ENCODE data around the gene HELZ. TPM values are rescaled to one million over a fixed set of nuclear protein-coding genes. Genes with fewer than 3 reads are reported as not detected.

HELZ gene
- total and polyA plus RNA-seq, 2 donors (not counting 1 experiment from before 2014, with no cell fraction given) = 10.4 to 97.8 TPM

DNA sequence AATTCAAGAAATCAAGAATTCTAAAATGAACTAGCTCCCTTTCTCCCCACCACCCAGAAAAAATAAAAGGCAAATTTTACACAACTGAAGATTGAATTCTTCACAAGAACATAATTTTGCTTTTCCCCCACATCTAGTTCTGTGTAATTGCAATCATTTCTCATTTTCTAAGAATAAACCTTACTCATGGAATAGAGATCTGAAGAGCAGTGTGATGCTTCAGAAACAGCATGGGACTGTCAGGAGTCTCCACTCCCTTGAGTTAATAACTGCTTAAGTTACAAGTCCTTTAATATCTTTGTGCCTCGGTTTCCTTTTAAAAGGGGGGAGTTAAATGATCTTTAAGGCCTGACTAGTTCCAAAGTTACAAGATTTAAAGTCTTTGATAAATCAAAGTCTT is 147.0 kb downstream of the HELZ start:
- H2AFZ ChIP-seq (ENCODE audit: insufficient read depth, low read depth, low read length, poor library complexity, severe bottlenecking) = no peak overlapping the region
- WGBS (ENCODE audit: insufficient coverage) = no CpG with 5 or more reads among the region's 1 CpG
- H3K9me3 ChIP-seq (ENCODE audit: control extremely low read depth in 1 of 3, control insufficient read depth in 2 of 3, insufficient read depth in 1 of 3, low read length in 2 of 3) = no peaks in the 10 kb centered on the region
- peaks cover 2 to 16% of the 10 kb centered on the region in 2 experiments for H3K36me3 ChIP-seq (replicated peaks in 1 of 2; ENCODE audit: control extremely low read depth in 1 of 2, control insufficient read depth in 1 of 2, extremely low read depth in 1 of 2, insufficient read depth in 2 of 2, low read length in 1 of 2)
- H3K27me3 ChIP-seq (replicated peaks in 1 of 4; ENCODE audit: control extremely low read depth in 1 of 4, control insufficient read depth in 3 of 4, insufficient read depth in 4 of 4, low read length in 3 of 4) = no peaks in the 10 kb centered on the region
- no peak overlapping the region for H3K4me3 Mint-ChIP-seq
- no peak overlapping the region for H3K9ac ChIP-seq (ENCODE audit: low read length)
- H3K4me3 ChIP-seq (ENCODE audit: control extremely low read depth in 1 of 5, extremely low read depth in 1 of 5, insufficient read depth in 1 of 5, low read depth in 2 of 5, low read length in 4 of 5) = no peak overlapping the region
- H3K4me1 ChIP-seq (ENCODE audit: control insufficient read depth in 2 of 2, insufficient read depth in 2 of 2, low read length in 2 of 2) = no peaks in the 10 kb centered on the region
- peaks cover 5% of the 10 kb centered on the region for H3K4me1 Mint-ChIP-seq
- ChIA-PET CTCF (no interaction called here), POLR2A (no interaction called here)
- TF ChIP-seq, protein P1, sequence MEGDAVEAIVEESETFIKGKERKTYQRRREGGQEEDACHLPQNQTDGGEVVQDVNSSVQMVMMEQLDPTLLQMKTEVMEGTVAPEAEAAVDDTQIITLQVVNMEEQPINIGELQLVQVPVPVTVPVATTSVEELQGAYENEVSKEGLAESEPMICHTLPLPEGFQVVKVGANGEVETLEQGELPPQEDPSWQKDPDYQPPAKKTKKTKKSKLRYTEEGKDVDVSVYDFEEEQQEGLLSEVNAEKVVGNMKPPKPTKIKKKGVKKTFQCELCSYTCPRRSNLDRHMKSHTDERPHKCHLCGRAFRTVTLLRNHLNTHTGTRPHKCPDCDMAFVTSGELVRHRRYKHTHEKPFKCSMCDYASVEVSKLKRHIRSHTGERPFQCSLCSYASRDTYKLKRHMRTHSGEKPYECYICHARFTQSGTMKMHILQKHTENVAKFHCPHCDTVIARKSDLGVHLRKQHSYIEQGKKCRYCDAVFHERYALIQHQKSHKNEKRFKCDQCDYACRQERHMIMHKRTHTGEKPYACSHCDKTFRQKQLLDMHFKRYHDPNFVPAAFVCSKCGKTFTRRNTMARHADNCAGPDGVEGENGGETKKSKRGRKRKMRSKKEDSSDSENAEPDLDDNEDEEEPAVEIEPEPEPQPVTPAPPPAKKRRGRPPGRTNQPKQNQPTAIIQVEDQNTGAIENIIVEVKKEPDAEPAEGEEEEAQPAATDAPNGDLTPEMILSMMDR (IDR thresholded peaks at IDR 0.05) = no peak
- TF ChIP-seq EZH2 (IDR thresholded peaks at IDR 0.05; ENCODE audit: borderline replicate concordance, insufficient read depth, low read depth, low read length, poor library complexity, severe bottlenecking) = no peak
- no peak overlapping the region for H3K27ac Mint-ChIP-seq
- DNase-seq = no peak
- peaks cover 9% of the 10 kb centered on the region for H4K20me1 ChIP-seq (ENCODE audit: control insufficient read depth, insufficient read depth, low read length, poor library complexity, severe bottlenecking)
- H3K4me2 ChIP-seq (replicated peaks; ENCODE audit: low read depth, low read length, poor library complexity, severe bottlenecking) = no peak overlapping the region
- H3K27me3 Mint-ChIP-seq = no peaks in the 10 kb centered on the region
- peaks cover 13% of the 10 kb centered on the region for H3K79me2 ChIP-seq (ENCODE audit: control insufficient read depth, insufficient read depth, low read length)
- no peak overlapping the region for H3K27ac ChIP-seq (ENCODE audit: low read length in 2 of 2)
- no peaks in the 10 kb centered on the region for H3K9me3 Mint-ChIP-seq (ENCODE audit: insufficient read depth)
- ATAC-seq (ENCODE audit: low read depth) = no peak
- intact Hi-C loops (cut with micrococcal nuclease) = no loop called here

DNA sequence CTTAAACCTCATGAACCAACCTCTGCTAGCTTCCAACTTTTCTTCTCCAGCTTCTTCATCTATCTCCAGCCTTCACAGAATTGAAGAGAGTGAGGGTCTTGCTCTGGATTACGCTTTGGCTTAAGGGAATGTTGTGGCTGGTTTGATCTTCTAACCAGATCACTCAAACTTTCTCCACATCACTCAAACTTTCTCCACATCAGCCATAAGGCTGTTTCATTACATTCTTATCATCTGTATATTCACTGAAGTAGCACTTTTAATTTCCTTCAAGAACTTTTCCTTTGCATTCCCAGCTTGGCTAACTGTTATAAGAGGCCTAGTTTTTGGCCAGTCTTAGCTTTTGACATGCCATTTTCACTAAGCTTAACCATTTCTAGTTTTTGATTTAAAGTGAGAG is 148.4 kb downstream of the HELZ start:
- Mint-ChIP-seq H3K9me3 (ENCODE audit: insufficient read depth) (no peaks in the 10 kb centered on the region), H3K27me3 (no peaks in the 10 kb centered on the region), H3K4me3 (no peak overlapping the region), H3K4me1 (peaks cover 2% of the 10 kb centered on the region), H3K27ac (no peak overlapping the region)
- Histone ChIP-seq H3K27ac (ENCODE audit: low read length in 2 of 2) (no peak overlapping the region), H3K27me3 (replicated peaks in 1 of 4; ENCODE audit: control extremely low read depth in 1 of 4, control insufficient read depth in 3 of 4, insufficient read depth in 4 of 4, low read length in 3 of 4) (no peaks in the 10 kb centered on the region), H3K36me3 (replicated peaks in 1 of 2; ENCODE audit: control extremely low read depth in 1 of 2, control insufficient read depth in 1 of 2, extremely low read depth in 1 of 2, insufficient read depth in 2 of 2, low read length in 1 of 2) (peaks cover 2 to 23% of the 10 kb centered on the region in 2 experiments), H4K20me1 (ENCODE audit: control insufficient read depth, insufficient read depth, low read length, poor library complexity, severe bottlenecking) (peaks cover 21% of the 10 kb centered on the region), H3K4me1 (ENCODE audit: control insufficient read depth in 2 of 2, insufficient read depth in 2 of 2, low read length in 2 of 2) (no peaks in the 10 kb centered on the region), H3K79me2 (ENCODE audit: control insufficient read depth, insufficient read depth, low read length) (peaks cover 16% of the 10 kb centered on the region), H2AFZ (ENCODE audit: insufficient read depth, low read depth, low read length, poor library complexity, severe bottlenecking) (no peak overlapping the region), H3K9me3 (ENCODE audit: control extremely low read depth in 1 of 3, control insufficient read depth in 2 of 3, insufficient read depth in 1 of 3, low read length in 2 of 3) (no peaks in the 10 kb centered on the region), H3K9ac (ENCODE audit: low read length) (no peak overlapping the region), H3K4me3 (ENCODE audit: control extremely low read depth in 1 of 5, extremely low read depth in 1 of 5, insufficient read depth in 1 of 5, low read depth in 2 of 5, low read length in 4 of 5) (no peak overlapping the region), H3K4me2 (replicated peaks; ENCODE audit: low read depth, low read length, poor library complexity, severe bottlenecking) (no peak overlapping the region)
- ATAC-seq (ENCODE audit: low read depth) = no peak
- no CpG with 5 or more reads among the region's 1 CpG for WGBS (ENCODE audit: insufficient coverage)
- POLR2A ChIA-PET = no interaction called here
- intact Hi-C loops (cut with micrococcal nuclease) = no loop called here
- TF ChIP-seq EZH2 (IDR thresholded peaks at IDR 0.05; ENCODE audit: borderline replicate concordance, insufficient read depth, low read depth, low read length, poor library complexity, severe bottlenecking) = no peak
- TF ChIP-seq, protein P1 (IDR thresholded peaks at IDR 0.05) = no peak
- DNase-seq = no peak
- CTCF ChIA-PET = no interaction called here

Data from B cell (primary cell).